Measurements from ENCODE around the gene HYLS1.

HYLS1 gene

DNA sequence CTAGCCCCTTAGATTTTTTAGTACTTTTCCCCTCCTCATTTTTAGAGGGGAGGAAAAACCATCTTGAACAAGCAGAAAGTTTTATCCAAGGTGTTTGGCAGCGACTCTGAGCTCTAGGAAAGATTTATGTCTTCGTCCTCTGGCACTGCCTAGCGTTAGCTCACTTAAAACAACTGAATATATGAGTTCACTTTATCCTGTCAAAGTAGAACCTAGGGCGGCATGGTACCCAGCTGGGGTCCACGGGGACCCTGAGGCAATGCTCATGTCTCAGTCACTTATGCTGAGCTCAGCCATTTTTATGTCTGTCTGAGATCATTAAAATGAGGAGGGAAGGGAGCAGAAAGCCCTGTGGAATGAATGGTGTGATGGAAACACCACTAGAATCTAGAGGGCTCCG lies 44.2 kb downstream of the HYLS1 start:
- H3K27me3 Mint-ChIP-seq = peaks cover 28 to 53% of the 10 kb centered on the region in 2 donors
- DNase-seq (no peak), ATAC-seq (replicated peaks) (no peak)
- H3K9me3 Mint-ChIP-seq = no peaks in the 10 kb centered on the region
- H3K4me1 Mint-ChIP-seq (ENCODE audit: low read depth in 2 of 2) = no peaks in the 10 kb centered on the region
- no peak overlapping the region for H3K4me3 Mint-ChIP-seq
- H3K36me3 Mint-ChIP-seq (ENCODE audit: insufficient read depth) = no peaks in the 10 kb centered on the region
- no peak overlapping the region for H3K27ac Mint-ChIP-seq

DNA sequence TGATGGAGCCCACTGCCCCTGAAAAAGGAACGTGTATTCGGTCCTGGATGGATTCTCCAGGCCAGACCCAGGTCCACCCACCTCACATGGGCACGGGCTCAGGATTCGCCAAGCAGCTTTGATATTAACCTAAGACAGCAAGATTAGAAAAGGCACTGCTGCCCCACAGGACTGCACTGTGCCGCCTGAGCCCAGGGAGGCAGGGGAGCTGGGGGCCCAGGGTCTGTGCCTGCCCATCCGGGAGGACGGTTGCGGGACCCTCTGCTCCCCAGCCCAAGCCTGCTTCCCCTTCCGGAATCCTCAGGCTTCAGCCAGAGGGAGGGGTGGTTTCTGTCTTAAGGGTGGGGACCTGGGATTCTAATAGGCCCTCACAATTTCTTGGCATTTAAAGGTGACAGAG lies 44.8 kb downstream of the HYLS1 start:
- Mint-ChIP-seq H3K27me3 (peaks cover 21 to 46% of the 10 kb centered on the region in 2 donors), H3K4me3 (no peak overlapping the region), H3K9me3 (no peaks in the 10 kb centered on the region), H3K4me1 (ENCODE audit: low read depth in 2 of 2) (no peaks in the 10 kb centered on the region), H3K36me3 (ENCODE audit: insufficient read depth) (no peaks in the 10 kb centered on the region), H3K27ac (no peak overlapping the region)
- ATAC-seq (replicated peaks) (no peak), DNase-seq (no peak)

DNA sequence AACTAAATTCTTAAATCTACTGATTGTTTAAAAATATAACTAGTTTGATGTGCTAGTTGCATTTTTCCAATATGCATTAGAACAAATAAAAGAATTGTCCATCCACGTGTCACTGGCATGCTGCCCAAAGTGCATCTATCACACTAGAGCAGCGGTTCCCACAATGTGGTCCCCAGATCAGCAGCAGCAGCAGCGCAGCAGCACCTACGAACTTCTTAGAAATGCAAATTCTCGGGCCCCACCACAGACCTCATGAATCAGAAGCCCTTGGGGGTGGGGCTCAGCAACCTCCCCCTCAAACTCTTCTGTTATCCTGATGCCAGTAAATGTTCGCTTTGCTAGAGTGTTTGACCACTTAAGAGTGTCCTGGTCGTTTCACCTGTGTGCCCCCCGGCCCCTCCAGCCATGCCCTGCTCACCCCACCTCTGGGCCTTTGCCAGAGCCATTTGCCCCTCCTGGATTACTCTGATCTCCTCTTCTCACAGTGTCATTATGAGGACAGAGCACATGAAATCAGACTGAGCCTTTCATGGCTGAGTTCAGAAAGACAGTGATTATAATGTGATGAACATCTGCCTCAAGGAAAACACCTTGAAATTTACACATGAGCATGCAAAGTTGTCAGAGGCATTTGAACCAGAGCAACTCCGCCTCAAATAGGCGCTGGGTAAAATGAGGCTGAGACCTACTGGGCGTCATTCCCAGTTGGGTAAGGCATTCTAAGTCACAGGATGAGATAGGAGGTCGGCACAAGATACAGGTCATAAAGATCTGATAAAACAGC lies 45.8 kb downstream of the HYLS1 start:
- Mint-ChIP-seq H3K27ac (no peak overlapping the region), H3K9me3 (no peaks in the 10 kb centered on the region), H3K27me3 (peaks cover 18 to 44% of the 10 kb centered on the region in 2 donors), H3K36me3 (ENCODE audit: insufficient read depth) (no peaks in the 10 kb centered on the region), H3K4me1 (ENCODE audit: low read depth in 2 of 2) (peaks cover 0 to under 1% of the 10 kb centered on the region in 2 donors), H3K4me3 (no peak overlapping the region)
- no peak for ATAC-seq (replicated peaks)
- no peak for DNase-seq

DNA sequence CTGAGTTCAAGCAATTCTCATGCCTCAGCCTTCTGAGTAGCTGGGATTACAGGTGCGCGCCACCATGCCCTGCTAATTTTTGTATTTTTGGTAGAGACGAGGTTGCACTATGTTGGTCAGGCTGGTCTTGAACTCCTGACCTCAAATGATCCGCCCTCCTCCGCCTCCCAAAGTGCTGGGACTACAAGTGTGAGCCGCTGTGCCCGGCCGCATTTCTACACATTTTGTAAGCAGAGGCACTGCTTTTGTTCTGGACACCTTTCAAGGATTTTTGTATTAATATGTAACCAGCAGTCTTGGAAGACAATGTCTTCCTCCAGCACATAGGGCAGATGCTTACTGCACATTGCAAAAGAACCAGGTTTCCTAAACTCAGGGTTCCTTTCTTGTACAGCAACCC lies 47.0 kb downstream of the HYLS1 start:
- H3K4me1 Mint-ChIP-seq (ENCODE audit: low read depth in 2 of 2) = peaks cover 0 to 5% of the 10 kb centered on the region in 2 donors
- ATAC-seq (replicated peaks) (no peak), DNase-seq (no peak)
- H3K4me3 Mint-ChIP-seq = no peak overlapping the region
- H3K27me3 Mint-ChIP-seq = peaks cover 13 to 48% of the 10 kb centered on the region in 2 donors
- no peak overlapping the region for H3K27ac Mint-ChIP-seq
- H3K36me3 Mint-ChIP-seq (ENCODE audit: insufficient read depth) = no peaks in the 10 kb centered on the region
- H3K9me3 Mint-ChIP-seq = no peaks in the 10 kb centered on the region

DNA sequence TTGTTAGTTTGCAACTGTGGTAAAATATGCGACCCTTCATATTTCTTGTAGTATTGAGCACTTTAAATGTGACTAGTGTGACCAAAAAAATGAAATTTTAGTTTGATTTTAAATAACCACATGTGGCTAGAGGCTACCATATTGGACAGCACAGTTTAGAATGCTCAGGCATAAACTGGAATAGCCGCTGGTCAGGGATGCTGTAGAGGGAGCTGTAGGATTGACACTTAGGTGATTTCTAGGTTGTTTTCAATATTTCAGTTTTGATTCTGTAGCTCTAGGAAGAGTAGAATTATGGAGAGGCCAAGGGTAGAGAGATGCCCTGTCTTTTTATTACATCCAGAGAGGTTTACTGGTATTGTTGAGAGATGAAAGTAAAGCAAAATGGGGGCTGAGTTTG lies 47.6 kb downstream of the HYLS1 start:
- H3K9me3 Mint-ChIP-seq = no peaks in the 10 kb centered on the region
- H3K4me3 Mint-ChIP-seq = no peak overlapping the region
- no peaks in the 10 kb centered on the region for H3K36me3 Mint-ChIP-seq (ENCODE audit: insufficient read depth)
- ATAC-seq (replicated peaks) (no peak), DNase-seq (no peak)
- peaks cover 7 to 42% of the 10 kb centered on the region in 2 donors for H3K27me3 Mint-ChIP-seq
- H3K4me1 Mint-ChIP-seq (ENCODE audit: low read depth in 2 of 2) = peaks cover 0 to 5% of the 10 kb centered on the region in 2 donors
- H3K27ac Mint-ChIP-seq = no peak overlapping the region

DNA sequence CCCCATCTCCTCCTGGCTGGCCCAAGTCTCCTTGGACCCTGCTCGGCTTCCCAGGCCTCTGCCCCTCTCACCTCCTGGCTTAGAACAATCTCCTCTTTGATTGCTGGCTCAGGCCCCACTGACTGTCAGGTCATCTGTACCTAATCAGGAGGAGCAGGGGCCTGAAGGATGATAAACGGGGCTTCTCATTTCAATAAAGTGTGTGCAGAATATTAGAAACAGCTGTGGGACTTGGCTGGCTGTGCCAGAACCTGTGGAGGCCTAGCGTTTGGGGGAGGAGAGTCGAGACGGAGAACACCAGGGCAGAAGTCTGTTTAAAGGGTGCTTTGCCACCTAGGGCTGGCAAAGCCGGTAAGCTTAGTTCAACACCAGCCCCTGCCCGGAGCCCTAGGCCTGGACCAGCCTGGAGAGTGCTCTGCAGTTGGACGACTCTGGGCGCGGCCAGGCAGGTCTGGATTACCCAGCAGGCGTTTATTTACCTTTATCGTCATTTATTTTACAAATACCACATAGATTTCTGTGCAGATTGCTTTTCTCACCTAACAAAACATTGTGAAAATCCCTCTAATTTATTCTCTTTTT lies 48.2 kb downstream of the HYLS1 start:
- no peak overlapping the region for H3K4me3 Mint-ChIP-seq
- DNase-seq (no peak), ATAC-seq (replicated peaks) (no peak)
- no peaks in the 10 kb centered on the region for H3K36me3 Mint-ChIP-seq (ENCODE audit: insufficient read depth)
- no peaks in the 10 kb centered on the region for H3K9me3 Mint-ChIP-seq
- peaks cover 0 to 5% of the 10 kb centered on the region in 2 donors for H3K4me1 Mint-ChIP-seq (ENCODE audit: low read depth in 2 of 2)
- H3K27me3 Mint-ChIP-seq = peaks cover under 1 to 35% of the 10 kb centered on the region in 2 donors
- no peak overlapping the region for H3K27ac Mint-ChIP-seq

DNA sequence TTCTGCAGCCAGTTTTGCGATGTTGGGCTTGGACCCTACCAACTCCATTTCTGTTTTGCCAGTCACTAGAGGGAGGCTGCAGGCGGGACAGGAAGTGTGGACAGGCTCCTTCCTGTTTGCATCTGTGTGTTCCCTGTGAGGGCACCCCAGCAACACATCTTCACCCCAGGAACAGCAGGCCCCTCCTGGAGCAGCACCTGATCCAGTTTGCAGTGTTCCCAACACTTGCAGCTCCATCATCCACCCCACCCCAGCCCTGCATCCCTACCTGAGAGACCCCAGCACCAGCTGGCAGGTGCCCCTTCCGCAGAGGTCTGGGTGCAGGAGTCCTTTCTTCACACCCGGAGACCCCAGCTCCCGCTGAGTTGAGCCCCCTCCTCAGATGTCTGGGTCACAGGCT lies 51.0 kb downstream of the HYLS1 start:
- Mint-ChIP-seq H3K4me1 (ENCODE audit: low read depth in 2 of 2) (peaks cover 8 to 11% of the 10 kb centered on the region in 2 donors), H3K27me3 (peaks cover 4 to 14% of the 10 kb centered on the region in 2 donors)
- ATAC-seq (replicated peaks) = no peak

DNA sequence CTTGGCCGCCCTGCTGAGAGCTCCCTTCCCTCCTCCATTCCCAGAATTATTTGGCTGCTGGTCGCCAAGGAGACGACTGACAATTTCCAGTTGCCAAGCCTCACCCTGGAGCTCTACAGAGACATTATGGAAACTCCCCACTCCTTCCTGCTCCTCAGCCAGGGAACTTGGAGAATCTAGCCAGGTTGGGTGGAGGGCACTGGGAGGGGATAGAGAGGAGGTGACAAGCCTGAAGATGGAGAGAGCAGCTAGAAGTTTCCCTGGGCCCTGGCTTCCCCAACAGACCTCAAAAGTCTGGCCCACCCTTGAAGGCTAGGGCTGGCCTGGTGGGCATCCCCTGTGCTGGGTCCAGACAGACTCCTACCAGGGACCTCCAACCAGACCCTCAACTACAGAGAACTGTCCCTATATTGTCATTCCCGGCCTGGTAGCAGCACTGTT lies 51.6 kb downstream of the HYLS1 start:
- peaks cover 10 to 16% of the 10 kb centered on the region in 2 donors for H3K27me3 Mint-ChIP-seq
- no peak for ATAC-seq (replicated peaks)
- no peaks in the 10 kb centered on the region for H3K36me3 Mint-ChIP-seq (ENCODE audit: insufficient read depth)
- DNase-seq = no peak
- no peak overlapping the region for H3K27ac Mint-ChIP-seq
- no peak overlapping the region for H3K4me3 Mint-ChIP-seq
- H3K4me1 Mint-ChIP-seq (ENCODE audit: low read depth in 2 of 2) = peaks cover 8 to 11% of the 10 kb centered on the region in 2 donors
- no peaks in the 10 kb centered on the region for H3K9me3 Mint-ChIP-seq

More for the DNA sequence above, 51.0 kb downstream of the HYLS1 start:
- Mint-ChIP-seq H3K9me3 (no peaks in the 10 kb centered on the region), H3K36me3 (ENCODE audit: insufficient read depth) (no peaks in the 10 kb centered on the region), H3K27ac (no peak overlapping the region), H3K4me3 (no peak overlapping the region)
- DNase-seq = no peak

DNA sequence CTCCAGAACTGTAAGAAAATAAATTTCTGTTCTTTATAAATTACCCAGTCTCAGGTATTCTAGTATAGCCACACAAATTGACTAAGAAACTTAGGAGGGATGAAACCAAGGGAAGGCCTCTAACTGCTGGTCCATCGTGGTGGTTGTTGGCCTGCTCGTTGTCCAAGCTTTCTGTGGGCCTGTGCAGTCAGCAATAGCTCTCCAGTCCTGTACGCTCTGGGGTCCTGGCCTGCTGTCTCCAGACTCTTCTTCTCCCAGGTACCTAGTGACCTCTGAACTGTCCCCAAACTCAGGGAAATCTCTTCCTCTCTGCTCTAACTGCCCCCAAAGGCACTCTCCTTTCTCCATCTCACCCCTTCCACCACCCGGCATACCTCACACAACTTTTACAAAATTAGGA lies 52.7 kb downstream of the HYLS1 start:
- H3K36me3 Mint-ChIP-seq (ENCODE audit: insufficient read depth) = no peaks in the 10 kb centered on the region
- H3K4me1 Mint-ChIP-seq (ENCODE audit: low read depth in 2 of 2) = peaks cover 8 to 14% of the 10 kb centered on the region in 2 donors
- peaks cover 16 to 27% of the 10 kb centered on the region in 2 donors for H3K27me3 Mint-ChIP-seq
- DNase-seq (no peak), ATAC-seq (replicated peaks) (no peak)
- no peak overlapping the region for H3K27ac Mint-ChIP-seq
- no peak overlapping the region for H3K4me3 Mint-ChIP-seq
- no peaks in the 10 kb centered on the region for H3K9me3 Mint-ChIP-seq

DNA sequence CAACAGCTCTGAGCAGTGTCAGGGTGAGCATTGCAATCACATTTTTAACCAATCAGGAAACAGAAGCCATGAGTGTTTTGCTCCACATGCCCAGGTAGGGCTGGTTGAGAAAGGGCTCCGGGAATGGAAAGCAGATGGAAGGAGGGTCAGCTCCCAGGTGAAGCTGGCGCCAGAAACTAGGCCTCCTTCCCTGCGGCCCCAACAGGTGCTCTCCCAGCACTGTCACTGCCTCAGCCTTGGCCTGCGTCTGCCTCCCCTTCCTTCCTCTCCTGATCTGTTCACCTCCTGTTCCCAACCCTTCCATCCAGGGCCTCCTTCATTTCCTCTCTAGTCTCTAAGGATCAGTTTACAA lies 53.8 kb downstream of the HYLS1 start:
- no peaks in the 10 kb centered on the region for H3K36me3 Mint-ChIP-seq (ENCODE audit: insufficient read depth)
- peaks cover 8 to 14% of the 10 kb centered on the region in 2 donors for H3K4me1 Mint-ChIP-seq (ENCODE audit: low read depth in 2 of 2)
- no peak for DNase-seq
- peaks cover 16 to 38% of the 10 kb centered on the region in 2 donors for H3K27me3 Mint-ChIP-seq
- H3K4me3 Mint-ChIP-seq = no peak overlapping the region
- no peaks in the 10 kb centered on the region for H3K9me3 Mint-ChIP-seq
- H3K27ac Mint-ChIP-seq = no peak overlapping the region
- ATAC-seq (replicated peaks) = no peak

DNA sequence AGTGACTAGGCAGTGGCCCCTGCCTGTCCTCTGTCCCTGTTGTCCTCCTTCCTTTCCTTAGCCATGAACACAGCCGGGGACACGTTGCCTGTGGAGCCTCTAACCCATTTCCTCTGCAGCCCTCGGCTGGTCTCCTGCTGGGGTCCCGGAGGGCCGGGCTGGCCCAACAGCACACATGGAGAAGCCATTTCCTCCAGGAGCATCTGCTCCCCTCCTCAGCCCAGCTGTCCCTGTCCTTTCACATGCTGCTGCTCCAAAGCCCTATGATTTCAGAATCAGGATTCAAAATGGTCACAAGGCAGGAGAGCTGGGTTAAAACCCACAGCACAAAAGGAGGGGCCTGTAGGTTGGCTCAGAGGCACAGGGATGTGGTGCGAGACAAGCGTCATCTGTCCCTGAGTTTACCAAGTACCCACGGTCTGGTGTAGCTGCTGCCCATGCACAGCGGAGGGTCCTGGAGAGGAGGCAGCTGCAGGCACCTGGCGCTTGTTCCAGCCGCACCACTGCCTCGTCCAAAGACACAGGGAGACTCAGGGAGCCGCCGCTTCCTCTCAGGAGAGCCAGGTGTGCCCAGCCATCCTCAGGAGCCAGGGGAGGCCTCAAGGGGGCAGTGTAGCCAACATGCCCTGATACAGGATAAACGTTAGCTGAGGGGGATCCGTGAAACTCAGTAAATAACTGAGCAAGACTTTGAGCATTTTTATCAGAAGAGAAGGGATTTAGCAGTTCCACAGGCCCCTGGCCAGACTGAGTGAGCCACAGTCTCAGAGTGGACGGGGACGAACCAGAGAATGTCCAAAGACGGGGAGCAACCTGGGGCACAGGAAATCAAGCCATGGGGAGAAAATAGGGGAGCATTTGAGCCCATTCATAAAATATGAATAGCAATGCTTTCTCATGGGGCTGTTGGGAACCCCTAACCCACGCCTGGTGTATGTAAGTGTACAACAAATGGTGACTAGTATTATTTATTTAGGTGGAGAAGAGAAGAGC lies 54.4 kb downstream of the HYLS1 start:
- Mint-ChIP-seq H3K9me3 (no peaks in the 10 kb centered on the region), H3K4me3 (peak overlapping the region in 1 of 2 donors; percentile 19), H3K36me3 (ENCODE audit: insufficient read depth) (no peaks in the 10 kb centered on the region), H3K27ac (peak overlapping the region in 1 of 2 donors; percentile 54), H3K27me3 (peaks cover 16 to 40% of the 10 kb centered on the region in 2 donors), H3K4me1 (ENCODE audit: low read depth in 2 of 2) (peaks cover 8 to 14% of the 10 kb centered on the region in 2 donors)
- DNase-seq = peak in 2 of 3 experiments; percentile 4 to 19
- peak; percentile 19 for ATAC-seq (replicated peaks)

DNA sequence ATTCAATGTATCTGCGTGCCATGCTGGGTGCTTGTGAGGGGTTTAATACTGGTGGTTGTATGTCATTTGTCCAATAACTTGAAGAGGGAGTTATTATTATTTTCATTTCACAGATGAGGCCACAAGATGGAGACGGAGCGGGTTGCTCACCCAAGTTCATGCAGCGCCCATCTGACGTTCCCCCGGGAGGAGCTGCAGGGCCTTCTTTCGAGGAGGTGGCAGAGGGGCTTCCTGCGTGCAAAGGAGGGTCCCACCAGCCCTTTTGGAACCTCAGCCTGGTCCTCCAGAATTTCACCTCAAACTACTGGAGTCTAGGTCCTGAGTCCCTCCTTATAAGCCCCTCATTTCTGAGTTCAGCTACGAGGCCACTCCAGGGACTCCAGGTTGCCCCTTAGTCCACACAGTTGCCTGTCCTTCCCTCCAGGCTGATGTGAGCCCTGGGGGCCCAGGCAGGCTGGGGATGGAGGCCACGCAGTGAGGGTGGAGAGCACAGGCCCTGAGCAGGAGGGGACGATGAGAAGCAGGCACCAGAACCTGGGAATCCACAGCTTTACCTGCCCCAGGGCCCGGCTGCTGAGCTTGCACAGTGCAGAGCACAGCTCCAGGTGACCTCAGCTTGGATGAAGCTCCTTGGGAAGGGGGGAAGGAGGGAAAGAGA lies 55.4 kb downstream of the HYLS1 start:
- no peak overlapping the region for H3K4me3 Mint-ChIP-seq
- H3K4me1 Mint-ChIP-seq (ENCODE audit: low read depth in 2 of 2) = peaks cover 8 to 14% of the 10 kb centered on the region in 2 donors
- no peak for DNase-seq
- no peak for ATAC-seq (replicated peaks)
- H3K27ac Mint-ChIP-seq = no peak overlapping the region
- H3K9me3 Mint-ChIP-seq = no peaks in the 10 kb centered on the region
- H3K36me3 Mint-ChIP-seq (ENCODE audit: insufficient read depth) = no peaks in the 10 kb centered on the region
- H3K27me3 Mint-ChIP-seq = peaks cover 16 to 47% of the 10 kb centered on the region in 2 donors

Data from effector memory CD8-positive, alpha-beta T cell (primary cell).